HG02938 (cell line): ENCODE data around the gene KIF23.
"Not testable (repeated sequence)": the region's sequence is repeated elsewhere in the genome, so short reads cannot be mapped to it uniquely, and the experiment has no call there.

ENCODE experiments used
- ATAC-seq: cut with Tn5 transposase; IDR thresholded peaks from one replicate; pipeline ENCODE4 v1.9.1; 2021; ENCODE audit warnings: mild to moderate bottlenecking, moderate library complexity; ENCODE audit not compliant: unreplicated experiment

The KIF23 gene

GRCh38 chr15:69434238-69434637 is 20.1 kb downstream of the KIF23 start:
- no peak for ATAC-seq

GRCh38 chr15:69434679-69435078 is 20.5 kb downstream of the KIF23 start:
- no peak for ATAC-seq

- ATAC-seq = no peak
These were observed 21.8 kb downstream of the KIF23 start for GRCh38 chr15:69435985-69436384.

GRCh38 chr15:69436951-69437350 is 22.8 kb downstream of the KIF23 start:
- ATAC-seq = no peak

GRCh38 chr15:69439623-69440022 is 25.5 kb downstream of the KIF23 start:
- ATAC-seq = no peak

GRCh38 chr15:69443032-69443611 is 29.0 kb downstream of the KIF23 start:
- ATAC-seq = peak; percentile 67

- no peak for ATAC-seq
These were observed 30.5 kb downstream of the KIF23 start for GRCh38 chr15:69444686-69445085.

- no peak for ATAC-seq
These were observed 32.8 kb downstream of the KIF23 start for GRCh38 chr15:69446953-69447352.

GRCh38 chr15:69450221-69450620 is 36.1 kb downstream of the KIF23 start:
- ATAC-seq = not testable (repeated sequence)

GRCh38 chr15:69450968-69451695 is 37.0 kb downstream of the KIF23 start:
- ATAC-seq = no peak

- peak; percentile 28 for ATAC-seq
These were observed 38.0 kb downstream of the KIF23 start for GRCh38 chr15:69451951-69452691.

- ATAC-seq = peak; percentile 73
These were observed 38.8 kb downstream of the KIF23 start, which contains the start of gene RPLP1 for GRCh38 chr15:69452692-69453521. TSS of gene RPLP1 (plus strand) at chr15:69452818. CDS start at chr15:69452949, 131 bp downstream.

GRCh38 chr15:69454953-69455352 is 40.8 kb downstream of the KIF23 start:
- ATAC-seq = no peak

GRCh38 chr15:69456208-69457166 is 42.3 kb downstream of the KIF23 start:
- ATAC-seq = no peak

- no peak for ATAC-seq
These were observed 43.4 kb downstream of the KIF23 start for GRCh38 chr15:69457304-69458280.

GRCh38 chr15:69459066-69459465 is 44.9 kb downstream of the KIF23 start:
- no peak for ATAC-seq

GRCh38 chr15:69460481-69460880 is 46.3 kb downstream of the KIF23 start:
- ATAC-seq = no peak

GRCh38 chr15:69462030-69462492 is 47.9 kb downstream of the KIF23 start:
- no peak for ATAC-seq
